Stimulated activated CD8-positive, alpha-beta memory T cell treated with anti-CD3 and anti-CD28 coated beads, Interleukin-12 subunit alpha, Interleukin-12 subunit beta, amount 100 ng/mL, for 24 hours (primary cell): ENCODE results near the gene GDF7.
"Not testable (repeated sequence)": the region's sequence is repeated elsewhere in the genome, so short reads cannot be mapped to it uniquely, and the experiment has no call there.

Experiments used
- DNase-seq: peaks from one replicate; pipeline ENCODE4 v3.0.0-alpha.2; 2020; ENCODE audit errors: extremely low read depth

GDF7 gene

GRCh38 chr2:20698916-20699613, 32.1 kb downstream of the GDF7 start:
- DNase-seq, result no peak

GRCh38 chr2:20702563-20702962, 35.6 kb downstream of the GDF7 start:
- DNase-seq, result no peak

- DNase-seq, result no peak
These were observed 37.9 kb downstream of the GDF7 start for GRCh38 chr2:20704886-20705285.

- no peak for DNase-seq
These were observed 39.3 kb downstream of the GDF7 start for GRCh38 chr2:20706217-20706616.

GRCh38 chr2:20706786-20707185, 39.8 kb downstream of the GDF7 start:
- DNase-seq, result no peak

GRCh38 chr2:20707601-20708000, 40.7 kb downstream of the GDF7 start:
- no peak for DNase-seq

- not testable (repeated sequence) for DNase-seq
These were observed 44.7 kb downstream of the GDF7 start for GRCh38 chr2:20711641-20712040.

GRCh38 chr2:20713585-20713984, 46.6 kb downstream of the GDF7 start:
- not testable (repeated sequence) for DNase-seq

- not testable (repeated sequence) for DNase-seq
These were observed 47.5 kb downstream of the GDF7 start for GRCh38 chr2:20714412-20714811.

GRCh38 chr2:20716164-20716563, 49.2 kb downstream of the GDF7 start:
- DNase-seq, result not testable (repeated sequence)

GRCh38 chr2:20717641-20718040, 50.7 kb downstream of the GDF7 start:
- no peak for DNase-seq

GRCh38 chr2:20722592-20723240, 55.8 kb downstream of the GDF7 start:
- no peak for DNase-seq

- DNase-seq, result no peak
These were observed 56.6 kb downstream of the GDF7 start for GRCh38 chr2:20723543-20723942.

- DNase-seq, result no peak
These were observed 57.6 kb downstream of the GDF7 start for GRCh38 chr2:20724500-20725053.

GRCh38 chr2:20725782-20726181, 58.8 kb downstream of the GDF7 start:
- no peak for DNase-seq

GRCh38 chr2:20726913-20727312, 60.0 kb downstream of the GDF7 start:
- no peak for DNase-seq

GRCh38 chr2:20728114-20728758, 61.3 kb downstream of the GDF7 start:
- no peak for DNase-seq
